Astrocyte of the spinal cord (primary cell): ENCODE measurements around the gene ASCL2.

Source experiments
- DNase-seq: peaks from one replicate; pipeline ENCODE4 v3.0.0; 2011; ENCODE audit warnings: low read depth, low spot score
- H3K4me3 ChIP-seq: 2 replicates; pipeline ENCODE4 v1.5.1; 2011; ENCODE audit warnings: low read depth, mild to moderate bottlenecking, low read length, moderate library complexity
- in situ Hi-C: cut with HindIII; loops from 2 replicates; pipeline ENCODE4 v1.10.0; 2017; ENCODE audit warnings: low sequenced_read_pairs
- TF ChIP-seq, protein P1 (sequence below): IDR thresholded peaks from 2 replicates; pipeline ENCODE4 v1.5.1; 2012; ENCODE audit warnings: low read depth, mild to moderate bottlenecking, low read length, inconsistent platforms

The ASCL2 gene

DNA sequence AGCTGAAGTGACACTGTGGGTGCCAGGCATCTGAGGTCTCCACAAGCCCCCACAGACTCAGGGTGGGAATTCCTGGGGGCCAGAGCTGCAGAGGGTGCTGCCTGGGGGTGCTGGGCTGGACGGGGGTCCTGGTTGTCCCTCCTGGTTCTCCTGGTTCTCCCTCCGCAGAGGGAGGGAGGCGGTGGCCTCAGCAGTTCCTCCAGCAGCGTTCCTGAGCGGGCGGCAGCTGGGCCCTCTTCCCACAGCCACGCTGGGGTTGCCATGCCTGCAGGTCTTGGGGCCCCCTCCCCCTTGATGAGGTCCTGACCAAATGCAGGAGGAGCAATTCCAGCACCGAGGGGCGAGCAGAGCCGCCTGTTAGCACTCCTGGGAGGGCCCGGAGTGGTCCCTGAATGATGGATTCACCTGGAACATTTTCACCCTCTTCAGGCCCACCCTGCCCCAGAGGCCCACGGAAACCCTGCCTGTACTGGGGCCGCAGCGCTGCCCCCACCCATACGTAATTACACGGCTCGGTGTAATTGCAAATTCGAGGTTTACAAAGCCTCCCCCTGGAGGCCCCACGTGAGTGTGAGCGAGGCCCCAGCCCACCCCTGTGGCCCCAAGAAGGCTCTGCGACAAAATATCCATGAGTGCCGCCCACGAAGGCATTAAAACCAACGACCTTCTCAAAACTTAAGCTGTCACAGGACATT, 30.7 kb upstream of the ASCL2 start:
- DNase-seq = no peak
- no peak overlapping the region for H3K4me3 ChIP-seq
- TF ChIP-seq, protein P1, sequence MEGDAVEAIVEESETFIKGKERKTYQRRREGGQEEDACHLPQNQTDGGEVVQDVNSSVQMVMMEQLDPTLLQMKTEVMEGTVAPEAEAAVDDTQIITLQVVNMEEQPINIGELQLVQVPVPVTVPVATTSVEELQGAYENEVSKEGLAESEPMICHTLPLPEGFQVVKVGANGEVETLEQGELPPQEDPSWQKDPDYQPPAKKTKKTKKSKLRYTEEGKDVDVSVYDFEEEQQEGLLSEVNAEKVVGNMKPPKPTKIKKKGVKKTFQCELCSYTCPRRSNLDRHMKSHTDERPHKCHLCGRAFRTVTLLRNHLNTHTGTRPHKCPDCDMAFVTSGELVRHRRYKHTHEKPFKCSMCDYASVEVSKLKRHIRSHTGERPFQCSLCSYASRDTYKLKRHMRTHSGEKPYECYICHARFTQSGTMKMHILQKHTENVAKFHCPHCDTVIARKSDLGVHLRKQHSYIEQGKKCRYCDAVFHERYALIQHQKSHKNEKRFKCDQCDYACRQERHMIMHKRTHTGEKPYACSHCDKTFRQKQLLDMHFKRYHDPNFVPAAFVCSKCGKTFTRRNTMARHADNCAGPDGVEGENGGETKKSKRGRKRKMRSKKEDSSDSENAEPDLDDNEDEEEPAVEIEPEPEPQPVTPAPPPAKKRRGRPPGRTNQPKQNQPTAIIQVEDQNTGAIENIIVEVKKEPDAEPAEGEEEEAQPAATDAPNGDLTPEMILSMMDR = no peak
- in situ Hi-C loops = no loop called here

DNA sequence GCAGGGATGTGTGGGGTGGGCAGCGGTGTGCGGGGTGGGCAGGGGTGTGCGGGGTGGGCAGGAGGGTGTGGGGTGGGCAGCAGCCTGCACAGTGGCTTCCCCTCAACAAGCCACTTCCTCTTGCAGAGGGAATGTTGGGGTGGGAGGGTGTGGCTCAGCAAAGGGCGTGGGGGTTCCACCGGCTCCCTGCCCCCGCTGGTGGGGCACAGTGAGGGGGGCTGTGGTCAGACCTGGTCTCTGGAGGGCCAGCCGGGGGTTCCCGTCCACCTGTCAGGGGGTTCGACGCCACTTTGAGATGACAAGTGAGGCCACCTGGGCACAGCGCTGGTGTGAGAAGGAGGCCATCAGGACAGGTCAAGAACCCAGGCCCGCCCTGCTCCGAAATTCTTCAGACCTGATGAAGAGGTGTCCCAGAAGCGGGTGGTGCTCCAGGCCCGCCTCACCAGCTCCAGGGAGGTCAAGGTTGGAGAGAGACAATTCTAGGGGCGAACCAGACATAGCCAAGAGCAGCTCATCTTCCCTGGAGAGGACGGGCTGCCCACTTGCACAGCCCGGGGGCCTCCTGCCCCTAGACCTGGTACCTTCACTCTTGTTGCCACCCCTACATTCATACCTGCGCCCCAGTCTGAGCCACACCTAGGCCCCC, 30.0 kb upstream of the ASCL2 start:
- no peak overlapping the region for H3K4me3 ChIP-seq
- no peak for DNase-seq
- TF ChIP-seq, protein P1 = no peak
- in situ Hi-C loops = no loop called here

DNA sequence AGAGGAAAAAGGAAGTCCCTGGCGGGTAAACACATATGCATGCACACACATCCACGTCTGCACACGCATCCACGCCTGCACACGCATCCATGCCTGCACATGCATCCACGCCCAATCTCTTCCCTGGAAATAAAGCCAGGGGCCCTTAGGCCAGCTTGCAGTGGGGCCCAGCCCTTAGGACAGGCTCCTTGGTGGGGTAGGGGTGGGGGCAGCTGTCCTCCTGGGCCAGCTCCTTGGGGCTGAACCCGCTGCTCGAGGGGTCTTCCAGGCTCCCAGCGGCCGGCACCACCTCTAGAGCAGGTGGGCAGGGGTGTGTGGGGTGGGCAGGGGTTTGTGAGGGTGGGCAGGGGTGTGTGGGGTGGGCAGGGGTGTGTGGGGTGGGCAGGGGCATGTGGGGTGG, 29.4 kb upstream of the ASCL2 start:
- in situ Hi-C loops = no loop called here
- no peak for DNase-seq
- TF ChIP-seq, protein P1 = no peak
- no peak overlapping the region for H3K4me3 ChIP-seq

DNA sequence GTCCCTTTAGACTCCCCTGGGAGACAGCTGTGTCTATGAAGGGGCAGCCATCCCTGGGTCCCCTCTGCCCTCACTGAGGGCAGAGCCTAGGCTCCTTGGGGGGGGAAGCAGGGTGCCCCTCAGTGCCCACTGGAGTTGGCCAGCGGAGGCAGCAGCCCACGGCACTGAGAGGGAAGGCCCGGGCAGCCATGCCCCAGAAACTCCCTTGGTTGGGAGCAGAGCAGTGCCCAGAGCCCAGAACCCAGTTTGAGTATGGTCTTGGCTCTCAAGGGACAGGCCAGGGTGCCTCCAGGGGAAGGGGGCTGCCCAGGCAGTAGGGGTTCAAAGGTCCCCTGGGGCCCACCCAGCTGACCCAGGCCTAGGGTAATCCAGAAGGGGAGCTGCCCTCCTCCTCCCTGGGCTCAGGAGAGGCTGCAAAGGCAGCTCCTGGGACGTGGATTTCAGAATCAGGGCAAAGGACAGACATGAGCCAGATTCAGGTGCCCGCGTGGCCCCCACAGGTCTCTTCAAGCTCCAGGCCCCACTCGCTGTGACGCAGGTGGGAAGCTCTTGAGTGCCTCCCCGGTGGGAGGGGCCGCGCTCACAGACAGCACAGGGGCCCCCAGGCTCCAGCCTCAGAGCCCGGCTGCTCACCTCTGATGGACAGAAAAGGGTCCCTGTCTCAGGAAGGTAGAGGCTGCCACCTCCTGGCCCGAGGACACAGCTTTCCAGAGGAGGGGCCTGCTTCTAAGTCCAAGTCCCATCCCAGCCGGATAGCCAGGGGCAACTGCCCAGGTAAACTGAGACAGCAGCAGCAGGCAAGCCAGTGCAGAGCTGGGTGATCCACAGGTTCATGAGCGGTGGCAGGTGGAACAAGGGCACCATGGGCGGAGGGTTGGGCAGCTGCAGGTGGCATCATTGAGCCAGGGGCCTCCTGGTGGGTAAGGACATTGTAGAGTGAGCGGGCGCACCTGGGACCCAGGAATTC, 28.7 kb upstream of the ASCL2 start:
- in situ Hi-C loops = no loop called here
- no peak for DNase-seq
- H3K4me3 ChIP-seq = no peak overlapping the region

DNA sequence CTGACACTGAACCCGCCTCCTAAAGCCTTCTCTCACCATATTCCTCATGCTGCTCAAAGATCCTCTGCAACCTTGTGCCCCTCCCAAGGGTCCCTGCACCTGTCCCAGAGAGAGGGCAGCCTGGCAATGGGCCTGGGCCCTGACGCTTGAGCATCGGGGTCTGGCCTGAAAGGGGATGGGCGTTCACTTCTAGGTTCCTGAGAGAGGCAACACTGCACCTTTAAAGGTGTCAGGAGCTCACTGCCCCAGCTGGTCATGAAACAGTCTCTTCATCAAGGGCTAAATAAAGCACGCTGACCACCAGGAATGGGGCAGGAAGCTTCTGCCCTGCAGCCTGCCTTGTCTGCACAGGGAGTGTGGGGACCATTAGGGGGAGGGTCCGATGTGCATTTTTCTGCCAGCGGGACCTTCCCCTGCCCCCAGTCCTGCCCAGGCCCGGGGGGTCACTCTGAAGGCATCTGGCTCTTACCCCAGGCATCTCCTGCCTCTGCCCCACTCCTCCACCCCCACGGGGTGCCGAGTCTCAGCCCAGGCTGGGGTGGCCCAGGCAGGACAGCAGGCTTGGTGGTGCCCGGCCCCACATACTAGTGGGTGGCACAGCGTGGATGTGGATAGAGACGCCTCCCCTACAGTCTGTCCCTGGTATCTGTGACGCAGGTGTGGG, 27.9 kb upstream of the ASCL2 start:
- no peak for DNase-seq
- TF ChIP-seq, protein P1 = no peak
- H3K4me3 ChIP-seq = no peak overlapping the region
- in situ Hi-C loops = no loop called here

More for the DNA sequence above, 28.7 kb upstream of the ASCL2 start:
- TF ChIP-seq, protein P1 = peak; percentile 31

DNA sequence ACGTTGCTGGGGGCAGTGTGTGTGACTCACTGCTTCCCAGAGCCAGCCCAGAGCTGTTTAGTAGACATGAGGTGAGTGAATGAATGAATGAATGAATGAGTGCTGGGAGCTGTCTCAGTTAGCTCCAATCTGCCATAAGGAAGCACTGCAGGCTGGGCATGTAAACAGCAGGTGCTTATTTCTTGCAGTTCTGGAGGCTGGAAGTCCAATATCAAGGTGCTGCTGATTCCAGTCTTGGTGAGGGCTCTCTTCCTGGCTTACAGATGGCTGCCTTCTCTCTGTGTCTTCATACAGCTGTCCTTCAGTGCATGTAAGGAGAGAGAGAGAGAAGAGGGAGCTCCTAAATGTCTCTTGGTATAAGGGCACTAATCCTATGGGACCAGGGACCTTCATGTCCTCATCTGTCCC, 27.2 kb upstream of the ASCL2 start:
- TF ChIP-seq, protein P1 = no peak
- no peak for DNase-seq
- H3K4me3 ChIP-seq = no peak overlapping the region
- in situ Hi-C loops = no loop called here
